Ascending aorta (tissue), 2 donors: Measurements from ENCODE around the gene OXTR. TPM values are rescaled to one million over a fixed set of nuclear protein-coding genes. Genes with fewer than 3 reads are reported as not detected.

Experiments used
- DNase-seq, 2 donors: peaks; one replicate each; pipeline ENCODE4 v3.0.0-alpha.2; 2019; ENCODE audit warnings: low spot score in 2 of 2
- H3K27ac ChIP-seq, 2 donors: fragments of 200-600 bp; sonication (generic); one replicate each; pipeline ENCODE4 v1.5.1; 2016 to 2017; ENCODE audit warnings: mild to moderate bottlenecking in 1 of 2
- H3K27me3 ChIP-seq: fragments of 200-600 bp; sonication (generic); one replicate; pipeline ENCODE4 v1.5.1; 2017
- H3K36me3 ChIP-seq, 2 donors: fragments of 200-600 bp; sonication (generic); one replicate each; pipeline ENCODE4 v1.5.1; 2016
- H3K4me1 ChIP-seq, 2 donors: fragments of 200-600 bp; sonication (generic); one replicate each; pipeline ENCODE4 v1.5.1; 2016 to 2017; ENCODE audit warnings: mild to moderate bottlenecking in 1 of 2
- H3K4me3 ChIP-seq, 2 donors: fragments of 200-600 bp; sonication (generic); one replicate each; pipeline ENCODE4 v1.5.1; 2016 to 2017; ENCODE audit warnings: mild to moderate bottlenecking in 1 of 2
- H3K9me3 ChIP-seq, 2 donors: fragments of 200-600 bp; sonication (generic); one replicate each; pipeline ENCODE4 v1.5.1; 2016
- intact Hi-C: fragments of 100-400 bp; cut with DNase I; formaldehyde crosslinking; loops from one replicate; pipeline ENCODE4 v1.15.1; 2023
- total RNA-seq: library from RNA; depleted of rRNA; stranded (reverse); fragments of >200 nt; gene quantifications from one replicate; pipeline ENCODE4 v1.1.0, GENCODE V29; 2016
- TF ChIP-seq, protein P1 (sequence below), 3 experiments: fragments of 200-600 bp in 2 of 3; fragments of 450-650 bp in 1 of 3; sonication (generic) in 2 of 3; IDR thresholded peaks; one replicate each; pipeline ENCODE4 v1.5.1; 2016 to 2019; ENCODE audit warnings: antibody characterized with exemption in 3 of 3, mild to moderate bottlenecking in 1 of 3, moderate library complexity in 1 of 3

Gene OXTR
- total RNA-seq, 1 donor from 2014 or later = 150 TPM

DNA sequence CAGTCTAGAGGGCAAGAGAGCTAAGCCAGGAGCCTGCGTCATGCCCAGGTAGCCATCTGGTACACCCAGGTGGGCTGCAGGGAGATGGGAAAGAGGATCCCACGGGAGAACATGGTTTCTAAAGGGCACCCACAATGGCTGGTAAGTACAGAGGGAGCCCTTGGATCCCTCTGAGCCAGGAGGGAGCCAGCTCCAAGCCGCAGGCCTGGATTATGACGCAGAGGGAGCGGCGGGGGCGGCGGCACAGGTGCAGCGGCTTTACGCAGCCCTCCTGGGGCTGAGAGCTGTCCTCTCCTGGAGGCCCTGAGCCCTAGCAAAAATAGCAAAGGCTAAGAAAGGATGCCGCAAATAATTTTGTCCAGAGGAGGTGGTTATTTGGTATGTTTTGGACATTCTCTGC is 33.0 kb downstream of the OXTR start:
- Histone ChIP-seq H3K4me3 (no peak overlapping the region), H3K27ac (no peak overlapping the region), H3K36me3 (no peaks in the 10 kb centered on the region), H3K4me1 (no peaks in the 10 kb centered on the region), H3K27me3 (no peaks in the 10 kb centered on the region), H3K9me3 (no peaks in the 10 kb centered on the region)
- peak in 1 of 2 donors; percentile 27 for DNase-seq
- TF ChIP-seq, protein P1, sequence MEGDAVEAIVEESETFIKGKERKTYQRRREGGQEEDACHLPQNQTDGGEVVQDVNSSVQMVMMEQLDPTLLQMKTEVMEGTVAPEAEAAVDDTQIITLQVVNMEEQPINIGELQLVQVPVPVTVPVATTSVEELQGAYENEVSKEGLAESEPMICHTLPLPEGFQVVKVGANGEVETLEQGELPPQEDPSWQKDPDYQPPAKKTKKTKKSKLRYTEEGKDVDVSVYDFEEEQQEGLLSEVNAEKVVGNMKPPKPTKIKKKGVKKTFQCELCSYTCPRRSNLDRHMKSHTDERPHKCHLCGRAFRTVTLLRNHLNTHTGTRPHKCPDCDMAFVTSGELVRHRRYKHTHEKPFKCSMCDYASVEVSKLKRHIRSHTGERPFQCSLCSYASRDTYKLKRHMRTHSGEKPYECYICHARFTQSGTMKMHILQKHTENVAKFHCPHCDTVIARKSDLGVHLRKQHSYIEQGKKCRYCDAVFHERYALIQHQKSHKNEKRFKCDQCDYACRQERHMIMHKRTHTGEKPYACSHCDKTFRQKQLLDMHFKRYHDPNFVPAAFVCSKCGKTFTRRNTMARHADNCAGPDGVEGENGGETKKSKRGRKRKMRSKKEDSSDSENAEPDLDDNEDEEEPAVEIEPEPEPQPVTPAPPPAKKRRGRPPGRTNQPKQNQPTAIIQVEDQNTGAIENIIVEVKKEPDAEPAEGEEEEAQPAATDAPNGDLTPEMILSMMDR (IDR thresholded peaks at IDR 0.05) = no peak
- intact Hi-C loops = no loop called here

DNA sequence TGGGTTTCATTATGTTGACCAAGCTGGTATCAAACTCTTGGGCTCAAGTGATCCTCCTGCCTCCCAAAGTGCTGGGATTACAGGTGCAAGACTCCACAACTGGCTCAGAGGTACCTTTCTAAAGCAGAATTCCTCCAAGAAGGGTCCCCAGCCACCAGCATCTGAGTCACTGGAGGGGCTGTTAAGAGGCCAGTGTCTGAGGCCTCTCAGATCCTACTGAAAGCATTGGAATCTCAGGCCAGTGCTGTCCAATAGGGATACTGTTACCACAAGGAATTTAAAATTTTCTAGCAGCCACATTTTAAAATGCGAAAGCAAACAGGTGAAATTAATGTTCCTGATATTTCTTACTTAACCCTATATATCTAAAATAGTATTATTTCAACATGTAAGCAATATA is 34.5 kb downstream of the OXTR start:
- no peak overlapping the region for H3K27ac ChIP-seq
- no peaks in the 10 kb centered on the region for H3K9me3 ChIP-seq
- TF ChIP-seq, protein P1 (IDR thresholded peaks at IDR 0.05) = no peak
- H3K36me3 ChIP-seq = no peaks in the 10 kb centered on the region
- no peaks in the 10 kb centered on the region for H3K4me1 ChIP-seq
- no peak overlapping the region for H3K4me3 ChIP-seq
- no peaks in the 10 kb centered on the region for H3K27me3 ChIP-seq
- intact Hi-C loops = no loop called here
- DNase-seq = peak in 1 of 2 donors; percentile 2

DNA sequence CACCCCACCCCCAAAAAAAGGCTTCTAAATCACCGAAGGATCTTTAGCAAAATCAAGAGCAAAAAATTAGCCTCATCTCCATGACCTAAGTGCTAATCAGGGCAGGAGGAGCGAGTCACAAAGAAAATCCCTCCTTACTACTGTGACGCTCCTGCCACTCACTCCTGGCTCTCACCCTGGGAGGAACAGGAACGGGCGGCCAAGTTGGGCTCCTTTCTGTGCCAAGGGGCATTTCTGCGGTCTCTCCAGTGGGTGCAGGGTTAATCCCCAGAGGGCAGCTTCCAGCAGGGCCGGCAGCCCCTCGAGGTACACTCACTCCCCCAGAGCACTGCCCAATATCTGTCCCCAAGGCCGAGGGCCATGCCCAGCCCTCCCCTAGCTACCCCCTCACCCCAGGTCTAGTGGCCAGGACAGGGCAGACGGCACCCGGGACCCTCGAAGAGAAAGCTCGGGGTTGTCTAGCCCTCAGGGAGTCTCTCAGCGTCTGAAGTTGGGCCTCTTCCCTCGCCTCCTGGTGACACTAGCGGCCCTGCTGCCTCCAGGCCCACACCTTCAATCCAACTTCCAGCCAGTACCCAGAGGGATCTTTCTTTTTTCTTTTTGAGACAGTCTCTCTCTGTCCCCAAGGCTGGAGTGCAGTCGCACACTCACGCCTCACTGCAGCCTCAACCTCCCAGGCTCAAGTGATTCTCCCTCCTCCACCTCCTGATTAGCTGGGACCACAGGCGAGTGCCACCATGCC is 35.1 kb downstream of the OXTR start:
- no peak overlapping the region for H3K27ac ChIP-seq
- H3K36me3 ChIP-seq = no peaks in the 10 kb centered on the region
- H3K9me3 ChIP-seq = no peaks in the 10 kb centered on the region
- intact Hi-C loops = no loop called here
- TF ChIP-seq, protein P1 (IDR thresholded peaks at IDR 0.05) = no peak
- H3K27me3 ChIP-seq = no peaks in the 10 kb centered on the region
- DNase-seq = peak in 1 of 2 donors; percentile 48
- H3K4me1 ChIP-seq = no peaks in the 10 kb centered on the region
- H3K4me3 ChIP-seq = no peak overlapping the region

DNA sequence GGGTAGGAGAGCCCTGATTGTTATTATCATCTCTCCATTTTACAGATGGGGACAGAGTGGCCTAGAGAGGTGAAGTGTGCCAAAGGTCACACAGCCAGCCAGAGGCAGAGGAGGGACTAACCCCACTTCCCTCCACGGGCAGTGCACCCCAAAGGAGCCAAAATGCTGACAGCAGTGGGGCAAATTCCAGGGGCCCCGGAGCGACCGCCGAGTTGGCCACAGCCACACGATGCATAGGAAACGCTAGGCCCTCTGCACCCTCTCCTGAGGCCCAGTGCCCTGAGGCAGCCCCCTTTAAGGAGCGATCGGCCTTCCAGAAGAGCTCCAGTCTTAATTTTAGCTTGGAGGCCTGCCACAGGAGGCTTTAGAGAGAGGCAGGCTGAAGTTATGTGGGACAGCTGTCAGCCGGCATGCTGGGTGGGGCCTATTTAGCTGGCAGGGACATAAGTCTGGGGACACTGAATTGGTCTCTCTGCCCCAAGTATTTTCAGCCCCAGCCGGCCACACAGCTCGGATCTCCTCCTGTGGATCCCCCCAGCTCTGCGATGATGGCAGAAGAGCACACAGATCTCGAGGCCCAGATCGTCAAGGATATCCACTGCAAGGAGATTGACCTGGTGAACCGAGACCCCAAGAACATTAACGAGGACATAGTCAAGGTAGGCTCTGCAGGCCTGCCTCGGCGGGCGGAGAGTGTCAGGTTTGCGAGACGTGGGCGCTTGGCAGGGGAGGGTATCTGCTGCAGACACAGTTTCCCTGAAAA is 35.9 kb downstream of the OXTR start, which contains the start of gene CAV3:
CAV3 (plus strand) TSS at position 471 of the 763 bp plus-strand sequence; CDS start at position 546, 75 bp downstream.
- Histone ChIP-seq H3K27ac (no peak within 1 kb of the TSS), H3K4me3 (no peak within 1 kb of the TSS), H3K36me3 (no peaks in the 10 kb centered on the region), H3K4me1 (no peaks in the 10 kb centered on the region), H3K9me3 (no peaks in the 10 kb centered on the region), H3K27me3 (no peaks in the 10 kb centered on the region)
- TF ChIP-seq, protein P1 (IDR thresholded peaks at IDR 0.05) = no peak
- intact Hi-C loops = no loop called here
- DNase-seq = peak in 1 of 2 donors; percentile 35

DNA sequence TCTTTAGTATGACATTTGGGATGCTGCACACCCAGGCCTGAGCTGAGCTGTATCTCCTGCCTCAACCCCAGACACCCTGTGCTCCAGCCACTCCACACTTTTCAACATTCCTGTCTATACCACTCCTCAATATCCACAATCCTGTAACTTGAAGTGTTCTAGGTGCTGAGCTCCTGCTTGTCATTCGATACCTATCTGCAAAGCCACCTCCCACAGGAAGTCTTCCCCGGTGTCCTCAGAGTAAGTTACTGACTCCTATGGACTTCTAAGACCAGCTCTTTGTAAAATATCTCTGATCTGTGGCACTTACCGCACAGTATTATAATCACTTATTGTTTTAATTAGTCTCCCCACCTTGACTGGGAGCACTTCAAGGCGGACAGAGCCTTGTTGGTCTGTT is 37.0 kb downstream of the OXTR start:
- DNase-seq = no peak
- Histone ChIP-seq H3K27me3 (no peaks in the 10 kb centered on the region), H3K4me1 (no peaks in the 10 kb centered on the region), H3K9me3 (no peaks in the 10 kb centered on the region), H3K27ac (no peak overlapping the region), H3K4me3 (no peak overlapping the region), H3K36me3 (no peaks in the 10 kb centered on the region)
- intact Hi-C loops = no loop called here
- TF ChIP-seq, protein P1 (IDR thresholded peaks at IDR 0.05) = no peak
